C4-2B (cell line): ENCODE results near the gene CCDC181.

Experiments used
- CTCF ChIP-seq: fragments of 450-650 bp; conservative IDR thresholded peaks from 2 replicates; pipeline ENCODE4 v1.5.1; 2017; ENCODE audit warnings: mild to moderate bottlenecking
- ZFX ChIP-seq: fragments of 450-650 bp; IDR thresholded peaks from 2 replicates; pipeline ENCODE4 v1.6.1; 2017

GRCh38 chr1:169363046-169363730 lies 64.1 kb downstream of the CCDC181 start:
- no peak for TF ChIP-seq CTCF
- no peak for TF ChIP-seq ZFX
